Left renal cortex interstitium (tissue), 4 donors: ENCODE measurements around the gene SUGCT. TPM values are rescaled to one million over a fixed set of nuclear protein-coding genes. Genes with fewer than 3 reads are reported as not detected.
"Not testable (repeated sequence)": the region's sequence is repeated elsewhere in the genome, so short reads cannot be mapped to it uniquely, and the experiment has no call there.

Experiments
- DNase-seq, 4 donors: peaks; one replicate each; pipeline ENCODE4 v3.0.0-alpha.2; 2013; ENCODE audit warnings: low read depth in 4 of 4, low spot score in 2 of 4, missing footprints in 1 of 4
- polyA plus RNA-seq, 4 donors: library from polyadenylated mRNA; unstranded; fragments of 120-200 nt; gene quantifications; one replicate each; pipeline ENCODE4 v1.2.1, GENCODE V29; 2013; ENCODE audit not compliant: insufficient read length in 4 of 4

SUGCT gene
- polyA plus RNA-seq, 4 donors: 11.4 to 16.5 (median 12.5) TPM

DNA sequence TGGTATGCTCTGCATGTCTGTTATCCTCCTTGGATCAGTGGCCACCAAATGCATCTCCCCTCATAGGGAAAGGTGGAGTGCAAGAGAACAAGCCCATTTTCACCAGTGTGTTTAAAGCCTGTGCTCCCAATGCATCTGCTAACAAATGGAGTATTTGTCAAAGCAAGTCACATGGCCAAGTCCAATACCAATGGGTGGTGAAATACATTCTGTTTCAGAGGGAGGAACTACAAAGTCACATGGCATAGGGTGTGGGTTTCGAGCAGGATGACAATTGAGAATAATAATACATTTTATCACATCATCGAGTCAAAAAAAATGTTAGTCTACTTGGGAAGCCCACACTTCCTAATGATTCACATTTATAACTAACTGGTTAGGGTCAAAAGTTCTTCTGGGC lies 62.7 kb downstream of the SUGCT start:
- no peak for DNase-seq

DNA sequence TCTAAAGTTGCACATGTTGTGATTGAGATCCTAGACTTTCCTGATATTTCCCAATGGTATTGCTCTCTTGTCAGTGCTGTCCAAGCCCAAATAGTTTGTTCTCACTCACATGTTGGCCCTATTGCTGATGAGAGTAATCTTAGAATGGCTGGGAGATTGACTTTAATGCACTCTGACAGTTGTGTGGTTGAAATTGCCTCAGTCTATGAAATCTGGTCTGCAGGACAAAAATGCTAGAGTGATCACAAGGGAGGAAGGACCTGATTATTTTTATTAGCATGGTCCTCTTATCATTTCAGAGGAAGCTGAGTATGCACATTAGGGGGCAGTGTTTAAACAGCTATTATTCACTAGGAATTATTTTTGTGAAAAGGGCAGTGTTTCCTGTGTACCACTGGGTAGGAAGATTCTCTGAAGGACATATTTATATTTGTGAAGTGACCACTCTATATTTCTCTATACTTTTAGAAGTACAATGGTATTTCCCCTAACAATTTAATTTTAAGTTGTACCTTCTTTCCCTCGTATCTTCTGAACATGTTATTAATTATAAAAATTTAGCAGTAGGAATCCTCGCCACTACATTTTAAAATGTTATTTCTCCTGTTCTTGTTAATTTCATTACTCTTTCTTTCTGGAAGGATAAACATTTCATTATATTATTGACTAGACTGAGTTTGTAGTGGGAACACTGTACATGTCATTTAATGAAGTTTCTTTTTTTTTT lies 64.4 kb downstream of the SUGCT start:
- DNase-seq: no peak

DNA sequence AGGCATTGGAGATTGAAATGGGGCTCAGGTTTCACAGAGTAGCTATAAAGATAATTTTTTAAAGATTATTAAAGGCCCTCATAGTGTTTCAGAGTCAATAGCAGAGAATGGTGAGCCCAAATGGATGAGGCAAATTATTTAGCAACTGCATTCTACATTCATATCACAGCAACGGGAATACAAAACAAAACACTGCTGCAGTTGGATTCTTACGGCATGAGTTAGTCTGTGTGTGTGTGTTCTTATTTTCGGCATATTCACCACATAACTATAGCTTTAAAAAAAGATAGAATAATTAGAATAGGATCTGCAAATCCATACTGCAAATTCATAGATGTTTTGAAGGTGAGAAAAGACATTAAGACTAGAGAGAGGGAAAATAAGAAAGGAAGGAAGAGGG lies 66.0 kb downstream of the SUGCT start:
- no peak for DNase-seq

DNA sequence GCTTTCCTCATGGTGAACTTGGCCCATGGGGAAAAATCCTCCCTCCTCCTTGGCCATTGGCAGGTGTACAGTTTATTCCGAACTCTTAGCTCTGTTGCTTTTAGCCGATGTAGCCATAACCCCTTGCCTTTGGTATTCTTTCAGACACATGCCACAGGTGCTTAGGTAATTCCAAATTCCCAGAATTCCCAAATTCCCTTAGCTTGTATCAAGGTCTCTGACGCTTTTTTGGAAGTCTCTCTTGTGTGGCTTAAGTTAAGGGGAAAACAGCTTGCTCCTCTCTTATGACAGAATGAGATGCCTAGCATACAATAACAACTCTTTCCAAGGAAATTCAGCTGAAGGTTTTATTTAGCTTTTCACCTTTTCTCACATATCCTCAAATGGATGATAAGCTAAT lies 68.0 kb downstream of the SUGCT start:
- DNase-seq: no peak

DNA sequence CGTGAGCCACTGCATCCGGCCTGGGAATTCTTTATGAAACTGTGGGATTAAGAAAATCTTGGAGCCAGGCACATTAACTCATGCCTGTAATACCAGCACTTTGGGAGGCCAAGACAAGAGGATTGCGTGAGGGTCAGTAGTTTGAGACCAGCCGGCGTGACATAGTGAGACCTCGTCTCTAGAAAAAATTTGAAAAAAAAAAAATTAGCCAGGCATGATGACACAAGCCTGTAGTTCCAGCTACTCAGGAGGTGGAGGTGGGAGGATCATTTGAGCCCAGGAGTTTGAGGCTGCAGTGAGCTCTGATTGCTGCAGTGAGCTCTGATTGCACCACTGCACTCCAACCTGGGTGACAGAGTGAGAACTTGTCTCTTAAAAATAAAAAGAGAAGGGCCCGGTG lies 69.8 kb downstream of the SUGCT start:
- DNase-seq: no peak

GRCh38 chr7:40205992-40206391 lies 71.2 kb downstream of the SUGCT start:
- no peak for DNase-seq

DNA sequence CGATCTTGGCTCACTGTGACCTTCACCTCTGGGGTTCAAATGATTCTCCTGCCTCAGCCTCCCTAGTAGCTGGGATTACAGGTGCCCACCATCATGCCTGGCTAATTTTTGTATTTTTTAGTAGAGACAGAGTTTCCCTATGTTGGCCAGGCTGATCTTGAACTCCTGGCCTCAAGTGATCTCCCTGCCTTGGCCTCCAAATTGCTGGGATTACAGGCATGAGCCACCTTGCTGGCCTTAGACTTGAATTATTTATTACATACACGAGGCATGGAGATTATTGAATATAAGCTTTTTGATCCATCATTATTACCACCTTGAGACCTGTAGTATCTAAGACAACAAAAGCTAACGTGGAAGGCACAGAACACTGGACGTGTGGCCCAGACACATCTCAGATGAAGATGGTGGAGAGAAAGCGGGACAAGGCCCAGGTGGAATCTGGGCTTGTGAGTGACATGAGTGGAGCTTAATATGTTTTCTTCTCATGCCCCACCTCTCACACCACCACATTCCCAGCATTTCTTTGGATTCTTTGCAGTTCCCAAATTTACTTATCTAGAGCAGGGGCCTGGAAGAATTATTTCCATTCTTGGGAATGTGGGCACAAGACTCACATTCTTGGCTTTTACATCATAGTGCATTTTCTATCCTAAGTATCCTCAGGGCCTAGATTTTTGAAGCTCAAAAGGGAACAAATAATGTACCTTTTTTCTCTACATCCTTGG lies 76.6 kb downstream of the SUGCT start:
- peak in 1 of 4 donors; percentile 39 for DNase-seq

DNA sequence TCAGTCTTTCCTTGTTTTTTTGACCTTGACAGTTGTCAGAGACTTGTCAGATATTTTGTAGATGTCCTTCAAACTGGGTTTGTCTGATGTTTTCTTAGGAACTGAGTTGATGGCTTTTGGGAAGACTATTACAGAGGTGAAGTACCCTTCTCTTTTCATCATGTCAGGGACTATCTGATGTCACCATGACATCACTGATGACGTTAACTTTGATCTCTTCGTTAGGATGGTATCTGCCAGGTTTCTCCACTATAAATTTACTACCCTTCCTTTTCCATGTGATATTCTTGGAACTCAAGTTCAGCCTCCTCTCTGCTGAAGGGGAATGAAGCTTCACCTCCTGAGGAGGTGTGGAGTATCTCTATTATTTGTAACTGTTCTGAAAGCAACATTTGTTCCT lies 78.5 kb downstream of the SUGCT start:
- no peak for DNase-seq

GRCh38 chr7:40213856-40214255 lies 79.1 kb downstream of the SUGCT start:
- DNase-seq: no peak

GRCh38 chr7:40218612-40219011 lies 83.8 kb downstream of the SUGCT start:
- DNase-seq: not testable (repeated sequence)

DNA sequence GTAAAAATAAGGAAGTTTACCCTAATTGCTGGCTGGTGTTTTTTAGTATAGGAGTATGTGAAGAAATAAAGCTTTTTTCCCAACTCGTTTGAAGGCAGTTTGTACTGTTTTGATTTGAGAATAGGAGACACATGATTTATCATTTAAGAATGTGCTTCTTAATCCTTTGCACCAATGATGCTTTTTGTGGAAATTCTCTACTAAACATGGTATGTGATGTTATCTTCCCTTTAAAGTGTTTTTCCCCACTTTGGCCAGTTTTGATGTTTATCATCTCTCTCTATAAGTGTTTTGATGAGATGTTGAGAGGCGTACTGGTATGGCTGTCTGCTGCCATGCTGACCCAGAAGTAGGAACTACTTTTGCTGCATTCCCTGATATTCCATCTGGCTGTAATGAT lies 85.1 kb downstream of the SUGCT start:
- DNase-seq: no peak

- no peak for DNase-seq
Measured at GRCh38 chr7:40220421-40220911, 85.7 kb downstream of the SUGCT start.

DNA sequence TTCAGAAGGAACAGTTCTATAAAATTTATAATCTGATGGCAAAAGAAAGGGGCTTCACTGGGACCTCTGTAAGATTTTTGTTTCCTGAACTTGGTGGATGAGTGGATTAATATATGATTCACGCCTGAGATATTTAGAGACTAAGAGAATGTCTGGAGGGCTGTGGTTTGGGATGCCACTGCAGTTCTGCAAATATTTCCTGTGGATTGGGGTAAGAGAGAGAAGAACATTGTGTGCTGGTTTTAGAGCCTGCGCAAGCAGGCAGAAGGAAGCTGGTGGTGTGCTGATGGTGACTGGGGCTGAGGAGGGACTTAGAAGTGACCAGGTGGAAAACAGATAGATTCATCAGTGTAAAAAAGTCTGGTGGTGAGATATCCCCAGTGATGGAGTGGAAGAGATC lies 87.0 kb downstream of the SUGCT start:
- no peak for DNase-seq

DNA sequence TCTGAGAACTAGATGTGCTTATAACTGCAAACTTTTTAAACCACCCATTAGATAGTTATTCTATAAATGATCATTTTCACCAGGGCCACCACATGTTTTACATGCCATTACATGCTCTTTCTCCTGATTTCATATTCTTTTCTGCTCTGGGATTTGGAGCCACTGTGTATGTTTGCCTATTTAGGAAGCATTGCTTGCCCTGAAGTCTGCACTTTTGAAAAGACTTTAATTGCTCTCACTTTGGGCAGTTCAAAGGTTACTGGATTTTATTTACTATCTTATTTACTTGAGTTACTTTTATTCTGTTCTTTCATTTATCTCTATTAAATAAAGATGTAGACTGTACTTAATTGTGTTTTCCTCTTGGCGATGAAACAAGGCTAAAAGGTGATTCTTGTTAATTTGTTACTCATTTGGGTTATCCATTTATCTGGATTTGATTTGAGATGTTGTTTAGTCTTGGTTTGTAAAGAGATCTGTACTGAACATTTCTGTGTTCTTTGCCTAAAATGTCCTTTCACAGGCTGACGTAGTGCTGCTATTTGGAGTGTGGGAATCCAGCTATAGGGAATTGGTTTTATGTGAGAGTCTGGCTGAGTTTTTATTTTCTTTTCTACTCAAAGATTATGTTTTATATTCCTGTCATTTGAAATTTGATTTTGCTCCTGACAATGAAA lies 88.8 kb downstream of the SUGCT start:
- DNase-seq: no peak

DNA sequence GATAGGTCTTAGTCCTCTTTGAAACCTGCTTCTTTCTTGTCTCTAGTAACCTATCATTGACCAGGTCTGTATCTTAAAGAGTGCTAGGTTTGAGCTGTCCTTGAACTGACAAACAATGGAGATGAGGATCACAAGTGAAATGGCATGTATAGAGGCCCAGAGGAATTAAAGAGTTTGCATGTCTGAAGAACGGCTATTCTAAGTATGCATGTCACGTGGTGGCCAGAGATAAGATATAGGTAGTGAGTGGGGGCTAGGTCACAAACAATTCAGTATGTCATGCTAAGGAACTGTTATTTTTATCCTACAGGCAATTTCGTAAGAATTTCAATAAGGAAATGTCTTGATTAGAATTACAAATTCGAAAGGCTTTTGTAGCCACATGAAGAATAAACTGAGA lies 95.3 kb downstream of the SUGCT start:
- DNase-seq: no peak

DNA sequence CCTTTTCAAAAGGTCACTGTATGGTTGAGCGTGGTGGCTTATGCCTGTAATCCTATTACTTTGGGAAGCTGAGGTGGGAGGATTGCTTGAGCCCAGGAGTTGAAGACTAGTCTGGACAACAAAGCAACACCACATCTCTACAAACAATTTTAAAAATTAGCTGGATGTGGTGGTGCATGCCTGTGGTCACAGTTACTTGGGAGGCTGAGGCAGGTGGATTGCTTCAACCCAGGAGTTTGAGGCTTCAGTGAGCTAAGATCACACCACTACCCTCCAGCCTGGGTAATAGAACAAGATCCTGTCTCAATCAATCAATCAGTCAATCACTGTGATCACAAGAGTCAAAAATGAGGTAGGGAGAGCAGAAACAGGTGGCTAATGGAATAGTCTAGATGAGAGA lies 97.0 kb downstream of the SUGCT start:
- no peak for DNase-seq

GRCh38 chr7:40232242-40232893 lies 97.6 kb downstream of the SUGCT start:
- DNase-seq: peak in 2 of 4 donors; percentile 11 to 65

DNA sequence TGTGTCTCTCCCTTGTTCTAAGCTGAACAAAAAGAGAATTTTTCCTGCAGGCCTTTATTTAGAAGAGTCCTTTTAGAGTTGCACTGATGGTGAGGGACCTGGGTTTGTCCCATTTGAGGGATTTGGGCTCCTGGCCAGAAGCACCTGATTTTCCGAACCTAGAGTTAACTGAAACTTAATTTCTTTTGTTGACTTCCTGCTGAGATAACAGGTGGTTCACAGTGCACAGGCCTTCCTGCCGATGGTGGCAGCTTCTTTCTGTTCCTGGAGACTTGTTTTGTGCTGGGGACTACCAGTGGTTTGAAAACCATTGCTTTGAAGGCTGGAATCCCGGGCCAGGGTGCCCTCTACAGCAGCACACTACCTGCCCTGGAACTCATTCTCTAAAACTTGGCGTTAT lies 99.2 kb downstream of the SUGCT start:
- no peak for DNase-seq

DNA sequence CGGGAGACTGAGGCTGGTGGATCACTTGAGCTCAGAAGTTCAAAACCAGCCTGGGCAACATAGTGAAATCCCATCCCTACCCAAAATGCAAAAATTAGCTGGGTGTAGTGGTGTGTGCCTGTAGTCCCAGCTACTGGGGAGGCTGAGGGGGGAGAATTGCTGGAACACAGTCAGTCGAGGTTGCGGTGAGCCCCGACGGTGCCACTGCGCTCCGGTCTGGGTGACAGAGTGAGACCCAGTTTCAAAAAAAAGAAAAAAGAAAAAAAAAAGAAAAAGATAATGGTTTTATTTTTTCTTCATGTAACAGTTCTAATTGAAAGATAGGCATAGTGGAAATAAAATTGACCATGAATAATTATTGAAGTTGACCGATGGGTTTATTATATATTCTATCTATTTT lies 99.9 kb downstream of the SUGCT start:
- DNase-seq: no peak

- no peak for DNase-seq
Measured at GRCh38 chr7:40237731-40238130, 102.9 kb downstream of the SUGCT start.

DNA sequence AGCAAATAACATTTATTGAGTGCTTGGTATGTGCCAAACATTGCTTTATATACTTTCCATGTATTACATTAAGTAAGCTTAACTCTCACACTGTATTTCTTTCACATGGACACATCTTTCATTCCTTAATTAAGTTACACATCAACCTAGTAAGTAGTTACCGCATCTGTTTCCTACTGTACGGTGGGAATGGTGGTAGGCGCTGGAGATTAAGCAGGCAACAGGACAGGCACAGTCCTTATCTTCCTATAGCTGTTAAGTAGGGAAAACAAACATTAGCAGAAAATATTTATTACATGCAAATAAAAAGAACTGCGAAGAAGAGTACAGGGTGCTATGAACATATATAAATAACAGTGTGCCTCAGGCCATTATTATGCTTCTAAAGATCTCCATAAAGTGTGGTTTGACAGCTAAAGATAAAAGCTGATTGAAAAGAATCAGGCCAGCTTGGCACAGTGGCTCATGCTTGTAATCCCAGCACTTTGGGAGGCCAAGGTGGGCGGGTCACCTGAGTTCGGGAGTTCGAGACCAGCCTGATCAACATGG lies 105.0 kb downstream of the SUGCT start:
- DNase-seq: no peak
